ENCODE results near the gene EDNRB. TPM values are rescaled to one million over a fixed set of nuclear protein-coding genes. Genes with fewer than 3 reads are reported as not detected.

EDNRB gene
- total RNA-seq, 1 experiment from 2014 or later, result 19.2 TPM

DNA sequence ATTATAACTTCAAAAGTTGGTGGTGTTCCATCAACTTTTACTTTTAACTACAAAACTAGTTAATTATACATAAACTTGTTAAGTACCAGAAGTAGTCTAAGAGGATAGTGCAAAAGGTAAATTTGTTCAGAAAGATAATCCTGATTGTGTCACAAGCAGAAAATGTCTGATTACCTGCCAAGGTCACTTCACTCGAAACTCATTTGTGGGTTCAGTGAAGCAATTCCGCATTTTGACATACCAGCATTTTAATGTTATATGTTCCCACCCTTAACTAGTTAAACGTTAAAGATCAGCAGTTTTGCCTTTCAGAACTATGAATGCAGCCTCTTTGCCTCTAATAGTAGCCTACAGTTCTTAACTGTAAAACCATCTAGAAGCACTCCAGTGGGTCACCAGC is 5.6 kb downstream of the EDNRB start:
- CTCF ChIA-PET, result no interaction called here
- Mint-ChIP-seq H3K4me1 (ENCODE audit: low read depth, unreplicated experiment) (no peaks in the 10 kb centered on the region), H3K4me3 (ENCODE audit: unreplicated experiment) (no peak overlapping the region), H3K27ac (ENCODE audit: unreplicated experiment) (no peak overlapping the region), H3K36me3 (ENCODE audit: insufficient read depth, unreplicated experiment) (peaks cover 13% of the 10 kb centered on the region), H3K9me3 (ENCODE audit: unreplicated experiment) (no peaks in the 10 kb centered on the region), H3K27me3 (ENCODE audit: insufficient read depth, unreplicated experiment) (no peaks in the 10 kb centered on the region)
- DNase-seq, result no peak
- no peak overlapping the region for H3K4me3 ChIP-seq (ENCODE audit: low read depth, low read length)
- TF ChIP-seq, protein P1, sequence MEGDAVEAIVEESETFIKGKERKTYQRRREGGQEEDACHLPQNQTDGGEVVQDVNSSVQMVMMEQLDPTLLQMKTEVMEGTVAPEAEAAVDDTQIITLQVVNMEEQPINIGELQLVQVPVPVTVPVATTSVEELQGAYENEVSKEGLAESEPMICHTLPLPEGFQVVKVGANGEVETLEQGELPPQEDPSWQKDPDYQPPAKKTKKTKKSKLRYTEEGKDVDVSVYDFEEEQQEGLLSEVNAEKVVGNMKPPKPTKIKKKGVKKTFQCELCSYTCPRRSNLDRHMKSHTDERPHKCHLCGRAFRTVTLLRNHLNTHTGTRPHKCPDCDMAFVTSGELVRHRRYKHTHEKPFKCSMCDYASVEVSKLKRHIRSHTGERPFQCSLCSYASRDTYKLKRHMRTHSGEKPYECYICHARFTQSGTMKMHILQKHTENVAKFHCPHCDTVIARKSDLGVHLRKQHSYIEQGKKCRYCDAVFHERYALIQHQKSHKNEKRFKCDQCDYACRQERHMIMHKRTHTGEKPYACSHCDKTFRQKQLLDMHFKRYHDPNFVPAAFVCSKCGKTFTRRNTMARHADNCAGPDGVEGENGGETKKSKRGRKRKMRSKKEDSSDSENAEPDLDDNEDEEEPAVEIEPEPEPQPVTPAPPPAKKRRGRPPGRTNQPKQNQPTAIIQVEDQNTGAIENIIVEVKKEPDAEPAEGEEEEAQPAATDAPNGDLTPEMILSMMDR (IDR thresholded peaks at IDR 0.05; ENCODE audit: insufficient read depth in 1 of 2, low read depth in 1 of 2, low read length in 1 of 2, severe bottlenecking in 1 of 2, unreplicated experiment in 1 of 2), result no peak
- no peaks in the 10 kb centered on the region for H3K9me3 ChIP-seq
- no TSS peak for BruUV-seq (replicated peaks)
- POLR2A ChIA-PET, result no interaction called here
- H3K36me3 ChIP-seq (ENCODE audit: control insufficient read depth, insufficient read depth, low read length), result no peaks in the 10 kb centered on the region; the same call in 1 of the 2 replicates
- H3K27me3 ChIP-seq (replicated peaks; ENCODE audit: control insufficient read depth, insufficient read depth, low read length), result no peaks in the 10 kb centered on the region
- intact Hi-C loops (cut with micrococcal nuclease; ENCODE audit: unreplicated experiment), result no loop called here
- no peaks in the 10 kb centered on the region for H3K4me1 ChIP-seq

DNA sequence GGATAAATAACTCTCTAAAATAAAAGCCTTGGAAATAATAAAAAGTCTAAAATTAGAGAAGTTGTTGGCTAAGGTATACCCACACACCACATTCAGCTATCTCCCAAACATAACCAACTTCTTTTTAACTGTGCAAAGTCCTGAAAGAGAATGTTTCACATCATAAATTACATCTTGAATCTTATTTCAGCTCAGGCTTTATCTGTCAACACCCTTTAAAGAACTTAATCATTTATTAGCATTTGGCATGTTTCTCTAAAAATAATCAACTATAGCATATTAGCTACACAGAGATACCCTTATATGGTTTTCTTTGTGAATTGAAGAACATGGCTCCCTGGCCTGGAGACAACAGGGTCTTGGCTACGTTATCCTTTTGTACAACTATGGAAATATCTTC is 6.9 kb downstream of the EDNRB start:
- Mint-ChIP-seq H3K27ac (ENCODE audit: unreplicated experiment) (peak overlapping the region; percentile 17), H3K4me3 (ENCODE audit: unreplicated experiment) (no peak overlapping the region), H3K36me3 (ENCODE audit: insufficient read depth, unreplicated experiment) (peaks cover 2% of the 10 kb centered on the region), H3K9me3 (ENCODE audit: unreplicated experiment) (no peaks in the 10 kb centered on the region), H3K27me3 (ENCODE audit: insufficient read depth, unreplicated experiment) (no peaks in the 10 kb centered on the region), H3K4me1 (ENCODE audit: low read depth, unreplicated experiment) (no peaks in the 10 kb centered on the region)
- Histone ChIP-seq H3K36me3 (ENCODE audit: control insufficient read depth, insufficient read depth, low read length) (no peaks in the 10 kb centered on the region; the same call in 1 of the 2 replicates), H3K4me1 (no peaks in the 10 kb centered on the region), H3K4me3 (ENCODE audit: low read depth, low read length) (no peak overlapping the region), H3K27me3 (replicated peaks; ENCODE audit: control insufficient read depth, insufficient read depth, low read length) (no peaks in the 10 kb centered on the region), H3K9me3 (no peaks in the 10 kb centered on the region)
- TF ChIP-seq, protein P1 (IDR thresholded peaks at IDR 0.05; ENCODE audit: insufficient read depth in 1 of 2, low read depth in 1 of 2, low read length in 1 of 2, severe bottlenecking in 1 of 2, unreplicated experiment in 1 of 2), result no peak
- ChIA-PET POLR2A (no interaction called here), CTCF (no interaction called here)
- no peak for DNase-seq
- no TSS peak for BruUV-seq (replicated peaks)
- intact Hi-C loops (cut with micrococcal nuclease; ENCODE audit: unreplicated experiment), result no loop called here

DNA sequence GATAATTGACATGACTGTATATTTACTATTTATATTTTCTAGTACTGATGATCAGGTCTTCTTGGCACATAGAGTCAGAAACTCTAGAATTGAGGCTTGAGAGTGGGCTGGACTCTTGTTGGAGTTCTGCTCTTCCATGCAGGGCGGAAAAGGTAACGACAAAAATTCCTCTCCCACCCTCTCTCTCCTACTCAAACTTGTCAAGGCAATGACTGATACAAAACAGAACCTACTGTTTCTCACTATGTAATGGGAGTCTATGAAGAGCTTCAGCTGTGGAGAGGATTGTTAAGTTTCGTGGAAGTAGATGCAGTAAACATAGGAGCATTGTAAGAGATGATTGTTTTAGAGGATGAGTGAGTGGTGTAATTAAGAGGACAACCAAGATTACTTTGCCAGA is 8.8 kb downstream of the EDNRB start:
- H3K9me3 ChIP-seq, result no peaks in the 10 kb centered on the region
- TF ChIP-seq, protein P1 (IDR thresholded peaks at IDR 0.05; ENCODE audit: insufficient read depth in 1 of 2, low read depth in 1 of 2, low read length in 1 of 2, severe bottlenecking in 1 of 2, unreplicated experiment in 1 of 2), result no peak
- ChIA-PET POLR2A (no interaction called here), CTCF (no interaction called here)
- no peaks in the 10 kb centered on the region; the same call in 1 of the 2 replicates for H3K36me3 ChIP-seq (ENCODE audit: control insufficient read depth, insufficient read depth, low read length)
- no peaks in the 10 kb centered on the region for H3K27me3 ChIP-seq (replicated peaks; ENCODE audit: control insufficient read depth, insufficient read depth, low read length)
- no TSS peak for BruUV-seq (replicated peaks)
- intact Hi-C loops (cut with micrococcal nuclease; ENCODE audit: unreplicated experiment), result no loop called here
- H3K4me3 ChIP-seq (ENCODE audit: low read depth, low read length), result no peak overlapping the region
- no peaks in the 10 kb centered on the region for H3K27me3 Mint-ChIP-seq (ENCODE audit: insufficient read depth, unreplicated experiment)
- no peaks in the 10 kb centered on the region for H3K36me3 Mint-ChIP-seq (ENCODE audit: insufficient read depth, unreplicated experiment)
- no peaks in the 10 kb centered on the region for H3K4me1 Mint-ChIP-seq (ENCODE audit: low read depth, unreplicated experiment)
- H3K27ac Mint-ChIP-seq (ENCODE audit: unreplicated experiment), result no peak overlapping the region
- DNase-seq, result no peak
- no peaks in the 10 kb centered on the region for H3K4me1 ChIP-seq
- no peak overlapping the region for H3K4me3 Mint-ChIP-seq (ENCODE audit: unreplicated experiment)
- H3K9me3 Mint-ChIP-seq (ENCODE audit: unreplicated experiment), result no peaks in the 10 kb centered on the region

All from Caco-2 (cell line).